Measurements from ENCODE around the gene CTNNA2. TPM values are rescaled to one million over a fixed set of nuclear protein-coding genes. Genes with fewer than 3 reads are reported as not detected.

Gene CTNNA2
- total RNA-seq, 4 donors from 2014 or later = 0.88 to 14.9 (median 2.3) TPM; not detected in 1

GRCh38 chr2:80624062-80624461 lies 1111.2 kb downstream of the CTNNA2 start:
- H3K36me3 ChIP-seq = no peaks in the 10 kb centered on the region
- no peak for TF ChIP-seq POLR2A (IDR thresholded peaks at IDR 0.05)
- TF ChIP-seq CTCF (IDR thresholded peaks at IDR 0.05) = no peak
- intact Hi-C loops (cut with DNase I; ENCODE audit: low total_unique reads) = no loop called here

GRCh38 chr2:80634590-80634989 lies 1121.7 kb downstream of the CTNNA2 start:
- intact Hi-C loops (cut with DNase I; ENCODE audit: low total_unique reads) = no loop called here
- Histone ChIP-seq H3K27ac (no peak overlapping the region), H3K4me1 (no peaks in the 10 kb centered on the region), H3K36me3 (no peaks in the 10 kb centered on the region), H3K4me3 (no peak overlapping the region), H3K9me3 (no peaks in the 10 kb centered on the region), H3K27me3 (no peaks in the 10 kb centered on the region)
- no peak for TF ChIP-seq CTCF (IDR thresholded peaks at IDR 0.05)
- no peak for TF ChIP-seq POLR2A (IDR thresholded peaks at IDR 0.05)
- no peak for DNase-seq

More at GRCh38 chr2:80624062-80624461, 1111.2 kb downstream of the CTNNA2 start:
- Histone ChIP-seq H3K9me3 (no peaks in the 10 kb centered on the region), H3K4me1 (no peaks in the 10 kb centered on the region), H3K4me3 (no peak overlapping the region), H3K27me3 (no peaks in the 10 kb centered on the region), H3K27ac (no peak overlapping the region)
- no peak for DNase-seq

- Histone ChIP-seq H3K27ac (no peak overlapping the region), H3K36me3 (no peaks in the 10 kb centered on the region), H3K4me1 (no peaks in the 10 kb centered on the region), H3K27me3 (no peaks in the 10 kb centered on the region), H3K4me3 (no peak overlapping the region), H3K9me3 (no peaks in the 10 kb centered on the region)
- DNase-seq = no peak
- no peak for TF ChIP-seq POLR2A (IDR thresholded peaks at IDR 0.05)
- TF ChIP-seq CTCF (IDR thresholded peaks at IDR 0.05) = no peak
- intact Hi-C loops (cut with DNase I; ENCODE audit: low total_unique reads) = no loop called here
Observed at GRCh38 chr2:80638783-80639182, 1125.9 kb downstream of the CTNNA2 start.

GRCh38 chr2:80642465-80642864 lies 1129.6 kb downstream of the CTNNA2 start:
- Histone ChIP-seq H3K4me1 (no peaks in the 10 kb centered on the region), H3K27ac (no peak overlapping the region), H3K4me3 (no peak overlapping the region), H3K27me3 (no peaks in the 10 kb centered on the region), H3K9me3 (no peaks in the 10 kb centered on the region), H3K36me3 (no peaks in the 10 kb centered on the region)
- intact Hi-C loops (cut with DNase I; ENCODE audit: low total_unique reads) = no loop called here
- no peak for DNase-seq
- TF ChIP-seq CTCF (IDR thresholded peaks at IDR 0.05) (no peak), POLR2A (IDR thresholded peaks at IDR 0.05) (no peak)

GRCh38 chr2:80643598-80643997 lies 1130.7 kb downstream of the CTNNA2 start:
- H3K9me3 ChIP-seq = no peaks in the 10 kb centered on the region
- H3K27me3 ChIP-seq = no peaks in the 10 kb centered on the region
- H3K36me3 ChIP-seq = no peaks in the 10 kb centered on the region
- H3K27ac ChIP-seq = no peak overlapping the region
- intact Hi-C loops (cut with DNase I; ENCODE audit: low total_unique reads) = no loop called here
- H3K4me1 ChIP-seq = no peaks in the 10 kb centered on the region
- no peak overlapping the region for H3K4me3 ChIP-seq
- no peak for TF ChIP-seq CTCF (IDR thresholded peaks at IDR 0.05)
- no peak for TF ChIP-seq POLR2A (IDR thresholded peaks at IDR 0.05)
- DNase-seq = no peak

All from uterus (tissue), 4 donors.